Measurements from ENCODE around the gene LPP. TPM values are rescaled to one million over a fixed set of nuclear protein-coding genes. Genes with fewer than 3 reads are reported as not detected.

Gene LPP
- total RNA-seq, 1 donor from 2014 or later: 23.1 TPM

GRCh38 chr3:188686324-188686723 is 532.4 kb downstream of the LPP start:
- no peaks in the 10 kb centered on the region for H3K4me1 Mint-ChIP-seq (ENCODE audit: low read depth, unreplicated experiment)
- H3K4me3 Mint-ChIP-seq (ENCODE audit: unreplicated experiment): no peak overlapping the region
- no peak for TF ChIP-seq CTCF (IDR thresholded peaks at IDR 0.05; ENCODE audit: partially characterized antibody, unreplicated experiment)
- no peaks in the 10 kb centered on the region for H3K9me3 Mint-ChIP-seq (ENCODE audit: unreplicated experiment)
- H3K36me3 Mint-ChIP-seq (ENCODE audit: unreplicated experiment): no peaks in the 10 kb centered on the region
- peaks cover 2% of the 10 kb centered on the region for H3K27me3 Mint-ChIP-seq (ENCODE audit: unreplicated experiment)
- DNase-seq: no peak
- no peak overlapping the region for H3K27ac Mint-ChIP-seq (ENCODE audit: unreplicated experiment)

- Mint-ChIP-seq H3K27me3 (ENCODE audit: unreplicated experiment) (no peaks in the 10 kb centered on the region), H3K4me1 (ENCODE audit: low read depth, unreplicated experiment) (no peaks in the 10 kb centered on the region), H3K9me3 (ENCODE audit: unreplicated experiment) (no peaks in the 10 kb centered on the region), H3K27ac (ENCODE audit: unreplicated experiment) (no peak overlapping the region), H3K36me3 (ENCODE audit: unreplicated experiment) (no peaks in the 10 kb centered on the region), H3K4me3 (ENCODE audit: unreplicated experiment) (no peak overlapping the region)
- no peak for TF ChIP-seq CTCF (IDR thresholded peaks at IDR 0.05; ENCODE audit: partially characterized antibody, unreplicated experiment)
- DNase-seq: no peak
These were observed 533.4 kb downstream of the LPP start for GRCh38 chr3:188687389-188687788.

- Mint-ChIP-seq H3K27me3 (ENCODE audit: unreplicated experiment) (no peaks in the 10 kb centered on the region), H3K36me3 (ENCODE audit: unreplicated experiment) (no peaks in the 10 kb centered on the region), H3K27ac (ENCODE audit: unreplicated experiment) (no peak overlapping the region), H3K9me3 (ENCODE audit: unreplicated experiment) (no peaks in the 10 kb centered on the region), H3K4me3 (ENCODE audit: unreplicated experiment) (no peak overlapping the region), H3K4me1 (ENCODE audit: low read depth, unreplicated experiment) (peaks cover 3% of the 10 kb centered on the region)
- DNase-seq: no peak
- no peak for TF ChIP-seq CTCF (IDR thresholded peaks at IDR 0.05; ENCODE audit: partially characterized antibody, unreplicated experiment)
These were observed 535.2 kb downstream of the LPP start for GRCh38 chr3:188689101-188689574.

- TF ChIP-seq CTCF (IDR thresholded peaks at IDR 0.05; ENCODE audit: partially characterized antibody, unreplicated experiment): no peak
- H3K4me1 Mint-ChIP-seq (ENCODE audit: low read depth, unreplicated experiment): peaks cover 3% of the 10 kb centered on the region
- H3K27me3 Mint-ChIP-seq (ENCODE audit: unreplicated experiment): no peaks in the 10 kb centered on the region
- no peaks in the 10 kb centered on the region for H3K9me3 Mint-ChIP-seq (ENCODE audit: unreplicated experiment)
- no peak overlapping the region for H3K4me3 Mint-ChIP-seq (ENCODE audit: unreplicated experiment)
- no peaks in the 10 kb centered on the region for H3K36me3 Mint-ChIP-seq (ENCODE audit: unreplicated experiment)
- H3K27ac Mint-ChIP-seq (ENCODE audit: unreplicated experiment): no peak overlapping the region
- no peak for DNase-seq
These were observed 536.1 kb downstream of the LPP start for GRCh38 chr3:188690064-188690463.

GRCh38 chr3:188691004-188691403 is 537.0 kb downstream of the LPP start:
- no peaks in the 10 kb centered on the region for H3K9me3 Mint-ChIP-seq (ENCODE audit: unreplicated experiment)
- H3K27me3 Mint-ChIP-seq (ENCODE audit: unreplicated experiment): no peaks in the 10 kb centered on the region
- H3K4me1 Mint-ChIP-seq (ENCODE audit: low read depth, unreplicated experiment): peaks cover 3% of the 10 kb centered on the region
- no peaks in the 10 kb centered on the region for H3K36me3 Mint-ChIP-seq (ENCODE audit: unreplicated experiment)
- no peak overlapping the region for H3K27ac Mint-ChIP-seq (ENCODE audit: unreplicated experiment)
- no peak for DNase-seq
- no peak overlapping the region for H3K4me3 Mint-ChIP-seq (ENCODE audit: unreplicated experiment)
- TF ChIP-seq CTCF (IDR thresholded peaks at IDR 0.05; ENCODE audit: partially characterized antibody, unreplicated experiment): no peak

Data from glutamatergic neuron (in vitro differentiated cells).